Stomach (tissue), 4 donors: ENCODE measurements around the gene ATP2A2.

ENCODE experiments used
- CTCF ChIP-seq, 7 experiments: fragments of 450-650 bp in 4 of 7; fragments of 200-600 bp in 3 of 7; sonication (generic) in 3 of 7; IDR thresholded peaks; one replicate each; pipeline ENCODE4 v1.5.1; 2016 to 2019; ENCODE audit warnings: antibody characterized with exemption in 7 of 7, control low read depth in 2 of 7, mild to moderate bottlenecking in 1 of 7
- POLR2A ChIP-seq, 4 donors: fragments of 450-650 bp; IDR thresholded peaks; one replicate each; pipeline ENCODE4 v1.6.1; 2016; ENCODE audit warnings: antibody characterized with exemption in 4 of 4, control low read depth in 2 of 4, mild to moderate bottlenecking in 1 of 4, moderate library complexity in 1 of 4
- POLR2AphosphoS5 ChIP-seq, 3 donors: sonication (generic); formaldehyde crosslinking; IDR thresholded peaks; one replicate each; pipeline ENCODE4 v1.6.1; 2016; ENCODE audit warnings: antibody characterized with exemption in 3 of 3

DNA sequence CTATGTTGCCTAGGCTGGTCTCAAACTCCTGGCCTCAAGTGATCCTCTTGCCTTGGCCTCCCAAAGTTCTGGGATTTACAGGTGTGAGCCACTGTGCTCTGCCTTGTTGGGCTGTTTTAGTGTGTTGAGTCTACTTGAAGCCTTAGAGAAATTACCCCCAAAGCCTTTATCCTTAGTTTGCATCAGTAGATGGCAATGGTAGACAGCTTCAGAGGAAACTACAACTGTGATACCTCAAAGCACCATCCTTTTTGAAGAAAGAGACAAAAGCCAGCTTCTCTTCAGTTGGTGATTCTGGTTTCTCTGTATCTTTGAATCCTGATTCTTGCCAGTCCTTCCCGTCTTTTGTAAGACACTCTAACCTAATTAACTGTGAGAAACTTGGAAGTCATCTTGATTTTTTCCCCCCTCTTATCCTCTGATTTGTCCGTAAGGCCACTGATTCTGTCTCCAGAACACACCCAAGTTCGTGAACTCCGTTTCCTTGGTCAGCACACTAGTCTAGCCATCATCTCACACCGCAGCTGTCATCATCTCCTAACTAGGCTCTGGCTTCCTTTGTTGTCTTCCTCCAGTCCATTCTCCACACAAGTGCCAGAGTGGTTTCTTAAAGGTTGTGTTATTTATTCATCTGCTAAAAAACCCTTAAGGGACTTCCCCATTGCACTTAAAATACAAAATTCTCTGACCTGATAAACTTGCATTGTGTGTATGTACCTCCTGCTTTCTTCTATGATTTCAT lies 20.2 kb downstream of the ATP2A2 start:
- TF ChIP-seq POLR2A (IDR thresholded peaks at IDR 0.05) (no peak), CTCF (IDR thresholded peaks at IDR 0.05) (no peak), POLR2AphosphoS5 (IDR thresholded peaks at IDR 0.05) (no peak)
